A549 (cell line): Measurements from ENCODE around the gene ZBTB49. TPM values are rescaled to one million over a fixed set of nuclear protein-coding genes. Genes with fewer than 3 reads are reported as not detected.

ENCODE experiments used
- ATAC-seq, 2 experiments: fragments of 200-7000 bp in 1 of 2; fragments of >200 bp in 1 of 2; cut with Nextera tagmentation in 1 of 2; cut with Tn5 transposase in 1 of 2; 3 replicates each; pipeline versions ENCODE4 v1.8.0 to v1.9.1; 2018 to 2020; ENCODE audit warnings: mild to moderate bottlenecking in 1 of 2, moderate library complexity in 1 of 2
- CTCF ChIA-PET: fragments of 300-600 bp; sonication (Branson Sonifier 250); formaldehyde crosslinking; extraction: SDS; loops from one replicate; lab custom pipeline; 2021; ENCODE audit warnings: antibody characterized with exemption, inconsistent platforms; lab: Yijun Ruan, JAX
- POLR2A ChIA-PET: fragments of 350-600 bp; formaldehyde crosslinking; extraction: SDS; loops from one replicate; lab custom pipeline; 2021; ENCODE audit warnings: antibody characterized with exemption, inconsistent platforms; lab: Yijun Ruan, JAX
- DNase-seq, 2 experiments: peaks; one replicate each; pipeline versions ENCODE4 v3.0.0 to v3.0.0-alpha.2; 2011 to 2016; ENCODE audit warnings: low read depth in 1 of 2, low spot score in 1 of 2
- FAIRE-seq: peaks from 2 replicates; lab custom pipeline; 2011; peaks lifted over from hg19 to GRCh38; lab: Jason Lieb, UNC
- H3K27ac ChIP-seq, 2 experiments: fragments of >200 bp; sonication (Bioruptor Twin); formaldehyde crosslinking; 3 replicates each; pipeline ENCODE4 v1.5.1; 2016 to 2017
- H3K4me1 ChIP-seq: fragments of >200 bp; sonication (Bioruptor Twin); formaldehyde crosslinking; 3 replicates; pipeline ENCODE4 v1.6.1; 2016
- H3K4me2 ChIP-seq: fragments of >200 bp; sonication (Bioruptor Twin); formaldehyde crosslinking; 3 replicates; pipeline ENCODE4 v1.6.1; 2016
- H3K4me3 ChIP-seq: fragments of >200 bp; sonication (Bioruptor Twin); formaldehyde crosslinking; 3 replicates; pipeline ENCODE4 v1.5.1; 2016
- H3K9me3 ChIP-seq: fragments of >200 bp; sonication (Bioruptor Twin); formaldehyde crosslinking; 3 replicates; pipeline ENCODE4 v1.6.1; 2016
- ATOH8 ChIP-seq: fragments of 250-450 bp; sonication (Bioruptor Pico); IDR thresholded peaks from 2 replicates; pipeline ENCODE4 v1.5.0; 2020; ENCODE audit warnings: low read depth, mild to moderate bottlenecking, moderate library complexity
- CBX2 ChIP-seq: fragments of 200-600 bp; sonication (generic); IDR thresholded peaks from 2 replicates; pipeline ENCODE4 v1.6.1; 2016; ENCODE audit warnings: low read depth, mild to moderate bottlenecking, borderline replicate concordance
- CBX8 ChIP-seq: fragments of 200-600 bp; sonication (generic); IDR thresholded peaks from 2 replicates; pipeline ENCODE4 v1.6.1; 2016
- CEBPB ChIP-seq, 2 experiments: fragments of >200 bp in 1 of 2; sonication (Bioruptor Twin) in 1 of 2; formaldehyde crosslinking in 1 of 2; IDR thresholded peaks; 2 replicates each; pipeline ENCODE4 v1.6.1; 2012 to 2016
- CTCF ChIP-seq: fragments of >200 bp; sonication (Bioruptor Twin); formaldehyde crosslinking; IDR thresholded peaks from 3 replicates; pipeline ENCODE4 v1.5.1; 2016
- EHF ChIP-seq: fragments of 250-450 bp; sonication (Bioruptor Pico); IDR thresholded peaks from 2 replicates; pipeline ENCODE4 v1.5.0; 2020; ENCODE audit warnings: mild to moderate bottlenecking
- EHMT2 ChIP-seq: fragments of 200-600 bp; sonication (generic); IDR thresholded peaks from 2 replicates; pipeline ENCODE4 v1.6.1; 2016; ENCODE audit warnings: antibody characterized with exemption, low read depth, mild to moderate bottlenecking, moderate library complexity
- ELK1 ChIP-seq: fragments of 150-350 bp; IDR thresholded peaks from 2 replicates; pipeline ENCODE4 v1.6.1; 2014; ENCODE audit warnings: low read depth, mild to moderate bottlenecking, low read length
- FOSB ChIP-seq: fragments of 250-450 bp; sonication (Bioruptor Pico); IDR thresholded peaks from 2 replicates; pipeline ENCODE4 v1.5.0; 2020; ENCODE audit warnings: mild to moderate bottlenecking, moderate library complexity
- FOXS1 ChIP-seq: fragments of 250-450 bp; sonication (Bioruptor Pico); IDR thresholded peaks from 2 replicates; pipeline ENCODE4 v1.5.0; 2020; ENCODE audit warnings: mild to moderate bottlenecking, moderate library complexity
- HDAC2 ChIP-seq: fragments of 200-600 bp; sonication (generic); IDR thresholded peaks from 2 replicates; pipeline ENCODE4 v1.6.1; 2016
- HOXA7 ChIP-seq: fragments of 250-450 bp; sonication (Bioruptor Pico); IDR thresholded peaks from 2 replicates; pipeline ENCODE4 v1.5.0; 2020; ENCODE audit warnings: mild to moderate bottlenecking, moderate library complexity
- JUNB ChIP-seq: fragments of >200 bp; sonication (Bioruptor Twin); formaldehyde crosslinking; IDR thresholded peaks from 2 replicates; pipeline ENCODE4 v1.6.1; 2016
- MAFK ChIP-seq: fragments of 450-650 bp; IDR thresholded peaks from 2 replicates; pipeline ENCODE4 v1.6.1; 2014; ENCODE audit not compliant: partially characterized antibody
- RCOR1 ChIP-seq: fragments of 150-350 bp; IDR thresholded peaks from 2 replicates; pipeline ENCODE4 v1.6.1; 2014; ENCODE audit warnings: antibody characterized with exemption, low read length, low read depth
- REST ChIP-seq: fragments of 200-600 bp; sonication (generic); IDR thresholded peaks from 2 replicates; pipeline ENCODE4 v1.6.1; 2016; ENCODE audit warnings: antibody characterized with exemption, mild to moderate bottlenecking, moderate library complexity
- RFX5 ChIP-seq: fragments of 450-650 bp; IDR thresholded peaks from 2 replicates; pipeline ENCODE4 v1.7.1; 2014; ENCODE audit warnings: antibody characterized with exemption, mild to moderate bottlenecking, moderate library complexity
- RNF2 ChIP-seq: fragments of 200-600 bp; sonication (generic); IDR thresholded peaks from 2 replicates; pipeline ENCODE4 v1.6.1; 2016; ENCODE audit warnings: low read depth, mild to moderate bottlenecking, antibody characterized with exemption, moderate library complexity, borderline replicate concordance
- SREBF2 ChIP-seq: fragments of 450-650 bp; IDR thresholded peaks from 2 replicates; pipeline ENCODE4 v1.6.1; 2014; ENCODE audit warnings: mild to moderate bottlenecking, moderate library complexity
- TFCP2L1 ChIP-seq: fragments of 250-450 bp; sonication (Bioruptor Pico); IDR thresholded peaks from 2 replicates; pipeline ENCODE4 v1.5.0; 2021; ENCODE audit warnings: mild to moderate bottlenecking
- TP53 ChIP-seq: fragments of 250-450 bp; sonication (Bioruptor Pico); IDR thresholded peaks from 2 replicates; pipeline ENCODE4 v1.5.0; 2021; ENCODE audit warnings: mild to moderate bottlenecking, moderate library complexity
- ZFP36 ChIP-seq: fragments of 450-650 bp; IDR thresholded peaks from 2 replicates; pipeline ENCODE4 v1.6.1; 2014; ENCODE audit warnings: borderline replicate concordance; ENCODE audit not compliant: partially characterized antibody
- WGBS: methylation state at CpG from one replicate; pipeline ENCODE4 v1.1.6; 2017; ENCODE audit errors: missing lambda C conversion rate; 5-methylcytosine and 5-hydroxymethylcytosine counted together
- polyA plus RNA-seq, 4 experiments: library from polyadenylated mRNA; depleted of rRNA in 3 of 4; stranded (reverse); fragments of >200 nt; fragmentation: RNase III in 1 of 4; extraction: RNeasy Plus Mini Kit Qiagen cat#74134 plus additional on column Dnase treatment in 1 of 4; gene quantifications; 2 replicates in 3 of 4; 3 replicates in 1 of 4; pipeline ENCODE4 v1.2.3, GENCODE V29; 2011 to 2017

The ZBTB49 gene
- polyA plus RNA-seq, 2 of the 4 experiments (the other 2 are of a cell fraction): 1.9 to 3.1 TPM

GRCh38 chr4:4332529-4332928, 42.5 kb downstream of the ZBTB49 start:
- no peak overlapping the region for H3K4me3 ChIP-seq
- H3K9me3 ChIP-seq: no peaks in the 10 kb centered on the region
- CTCF ChIA-PET: interaction anchor here (0.7 to 1.4 kb wide), 3 partner anchors 8 to 72 kb away, joined by 3 to 4 read pairs (median 4); no protein-coding TSS in a partner anchor
- POLR2A ChIA-PET: no interaction called here
- TF ChIP-seq CBX2 (no peak), SREBF2 (no peak), HOXA7 (CRISPR knock-in tag) (no peak), FOXS1 (CRISPR knock-in tag) (no peak), CBX8 (no peak), HDAC2 (no peak), RCOR1 (no peak), ZFP36 (no peak), EHF (no peak), ATOH8 (no peak), TP53 (CRISPR knock-in tag) (no peak), TFCP2L1 (CRISPR knock-in tag) (no peak), JUNB (no peak), CTCF (no peak), RFX5 (no peak)
- no peaks in the 10 kb centered on the region for H3K4me1 ChIP-seq
- WGBS: 53% methylated on average over 3 of the region's 3 CpGs
- no peak overlapping the region for H3K4me2 ChIP-seq
- no peak for ATAC-seq
- no peak for FAIRE-seq
- H3K27ac ChIP-seq: no peak overlapping the region
- no peak for DNase-seq

- Histone ChIP-seq H3K4me2 (no peak overlapping the region), H3K4me3 (no peak overlapping the region), H3K4me1 (no peaks in the 10 kb centered on the region), H3K27ac (no peak overlapping the region), H3K9me3 (no peaks in the 10 kb centered on the region)
- CTCF ChIA-PET: interaction anchor here (1.1 kb wide), 2 partner anchors 33 to 73 kb away, joined by 3 to 4 read pairs; no protein-coding TSS in a partner anchor
- 56% methylated on average over 11 of the region's 11 CpGs for WGBS
- FAIRE-seq (no peak), ATAC-seq (no peak), DNase-seq (no peak)
- TF ChIP-seq RNF2: no peak
- no peak for TF ChIP-seq ELK1
- TF ChIP-seq MAFK: no peak
- TF ChIP-seq EHMT2: no peak
- no peak for TF ChIP-seq REST
- no peak for TF ChIP-seq TFCP2L1 (CRISPR knock-in tag)
- TF ChIP-seq JUNB: no peak
- TF ChIP-seq FOSB (CRISPR knock-in tag): no peak
- no peak for TF ChIP-seq CEBPB (IDR thresholded peaks at IDR 0.05)
- TF ChIP-seq HDAC2: no peak
- POLR2A ChIA-PET: no interaction called here
Measured at GRCh38 chr4:4333265-4333706, 43.2 kb downstream of the ZBTB49 start.
